Raji (cell line): ENCODE data around the gene CACNA2D1.

Source experiments
- POLR2A ChIP-seq: IDR thresholded peaks from 2 replicates; pipeline ENCODE4 v1.6.1; 2011; ENCODE audit warnings: low read depth, low read length, control low read depth; ENCODE audit not compliant: insufficient read depth

The CACNA2D1 gene

DNA sequence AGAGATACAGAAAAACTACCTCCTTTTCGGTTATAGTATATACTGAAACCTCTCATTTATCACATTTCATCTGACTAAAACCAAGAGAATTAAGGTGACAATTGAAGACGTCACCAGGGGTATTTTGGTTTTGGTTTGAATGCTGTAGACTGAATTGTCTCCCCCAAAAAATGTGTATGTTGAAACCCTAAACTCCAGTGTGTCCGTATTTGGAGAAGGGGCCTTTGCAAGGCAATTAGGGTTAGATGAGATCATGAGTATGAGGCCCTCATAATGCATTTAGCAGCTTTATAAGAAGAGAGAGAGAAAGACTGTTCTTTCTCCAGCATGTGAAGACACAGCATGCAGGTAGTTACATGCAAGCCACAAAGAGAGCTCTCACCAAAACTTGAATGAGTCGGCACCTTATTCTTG, 59.5 kb downstream of the CACNA2D1 start:
- no peak for TF ChIP-seq POLR2A

DNA sequence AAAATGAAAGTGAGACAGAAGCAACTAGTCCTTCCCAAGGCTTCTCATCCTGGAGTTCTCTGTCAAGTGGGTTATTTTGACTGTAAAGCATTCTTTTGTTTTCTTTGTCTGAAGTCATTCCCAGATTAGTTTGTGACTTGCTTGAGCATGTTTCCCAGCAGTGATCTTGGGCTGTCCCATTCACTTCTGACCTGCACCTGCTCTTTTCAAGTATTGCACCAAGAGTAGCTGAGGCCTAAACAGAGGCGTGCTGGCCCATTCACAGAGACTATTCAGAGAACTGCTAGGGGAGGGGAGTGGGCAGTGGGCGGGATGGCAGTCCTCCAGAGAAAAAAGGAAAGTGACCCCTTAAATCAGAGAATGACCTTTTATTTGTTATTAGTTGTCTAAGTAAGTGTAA, 61.3 kb downstream of the CACNA2D1 start:
- TF ChIP-seq POLR2A: no peak

DNA sequence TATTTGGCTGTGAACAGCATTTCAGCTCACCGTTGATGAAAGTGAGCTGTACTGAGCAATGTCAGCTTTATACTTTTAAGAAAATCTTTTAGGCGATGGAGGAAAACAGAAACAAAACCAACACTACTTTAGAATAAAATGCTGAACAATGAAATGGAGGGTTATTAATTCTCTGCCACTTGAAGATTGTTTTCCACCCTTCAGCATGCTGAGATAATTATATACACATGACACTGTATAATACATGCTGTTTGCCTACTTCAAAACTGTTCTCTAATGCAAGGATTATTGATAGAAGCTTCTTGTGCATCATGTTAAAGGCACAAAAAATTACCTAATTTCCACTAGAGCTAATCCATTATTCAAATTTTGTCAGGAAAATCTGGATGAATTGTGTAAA, 66.8 kb downstream of the CACNA2D1 start:
- no peak for TF ChIP-seq POLR2A

DNA sequence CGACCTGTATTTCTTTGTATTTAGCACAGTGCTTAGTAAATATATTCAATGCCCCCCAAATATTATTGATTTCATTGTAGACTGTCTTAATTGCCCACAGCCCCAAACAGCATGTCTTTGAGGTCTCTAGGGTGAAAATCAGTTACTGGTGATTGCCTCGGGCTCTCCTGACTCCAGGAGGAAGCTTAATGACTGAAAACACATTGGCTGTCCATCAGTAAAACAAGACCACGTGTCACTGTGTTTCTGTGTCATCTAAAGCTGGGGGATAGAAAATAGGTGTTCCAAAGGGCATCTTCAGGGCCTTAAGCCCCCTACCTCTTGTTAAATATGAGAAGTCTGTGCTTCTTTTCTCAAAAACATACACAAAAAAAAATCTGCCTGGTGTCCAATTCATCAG, 67.9 kb downstream of the CACNA2D1 start:
- no peak for TF ChIP-seq POLR2A

- no peak for TF ChIP-seq POLR2A
Measured at GRCh38 chr7:82375129-82375528, 68.4 kb downstream of the CACNA2D1 start.

DNA sequence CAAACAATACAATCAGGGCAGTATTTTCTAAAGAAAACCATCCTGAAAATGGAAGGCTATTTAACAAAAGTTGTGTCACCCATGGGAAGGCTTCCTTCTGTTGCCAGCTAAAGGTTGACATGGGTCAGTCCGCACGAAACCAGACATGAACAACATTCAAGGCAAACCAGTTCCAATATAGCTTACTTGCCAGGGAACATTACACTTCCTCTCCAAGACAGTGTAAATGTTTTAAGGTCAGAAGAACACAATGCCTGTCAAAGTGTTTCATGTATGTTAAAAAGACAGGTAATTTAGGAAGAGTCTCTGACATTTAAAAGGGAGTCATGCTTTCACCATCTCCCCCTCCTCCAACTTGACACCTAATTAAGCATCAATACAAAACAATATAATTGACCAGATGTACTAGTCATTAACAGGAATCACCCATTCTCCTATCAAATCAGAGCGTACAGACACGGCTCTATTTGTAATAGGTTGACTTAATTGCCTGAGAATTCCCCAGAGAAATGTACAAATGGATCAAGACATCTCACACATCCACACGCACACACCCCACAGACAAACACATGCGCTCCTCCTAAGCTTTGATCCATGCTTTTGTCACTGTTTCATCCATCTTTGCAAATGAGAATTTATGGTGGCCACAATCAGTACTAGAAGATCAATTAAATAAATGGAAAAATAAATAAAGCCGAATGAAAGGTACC, 69.5 kb downstream of the CACNA2D1 start:
- TF ChIP-seq POLR2A: no peak

- TF ChIP-seq POLR2A: no peak
Measured at GRCh38 chr7:82364671-82365070, 78.9 kb downstream of the CACNA2D1 start.

DNA sequence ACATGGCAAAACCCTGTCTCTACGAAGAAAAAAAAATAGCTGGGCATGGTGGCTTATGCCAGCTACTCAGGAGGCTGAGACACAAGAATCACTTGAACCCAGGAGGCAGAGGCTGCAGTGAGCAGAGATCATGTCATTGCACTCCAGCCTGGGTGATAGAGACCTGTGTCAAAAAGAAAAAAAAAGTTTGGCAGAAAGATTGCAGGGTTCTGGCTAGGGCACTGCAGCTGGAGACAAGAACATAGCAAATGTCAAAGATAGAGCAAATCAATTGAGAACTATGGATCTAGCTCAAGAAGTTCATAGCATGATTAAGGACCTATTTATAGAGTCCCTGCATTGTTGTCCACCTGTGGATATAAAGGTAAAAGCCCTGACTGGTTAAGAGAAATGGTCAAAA, 79.5 kb downstream of the CACNA2D1 start:
- no peak for TF ChIP-seq POLR2A

DNA sequence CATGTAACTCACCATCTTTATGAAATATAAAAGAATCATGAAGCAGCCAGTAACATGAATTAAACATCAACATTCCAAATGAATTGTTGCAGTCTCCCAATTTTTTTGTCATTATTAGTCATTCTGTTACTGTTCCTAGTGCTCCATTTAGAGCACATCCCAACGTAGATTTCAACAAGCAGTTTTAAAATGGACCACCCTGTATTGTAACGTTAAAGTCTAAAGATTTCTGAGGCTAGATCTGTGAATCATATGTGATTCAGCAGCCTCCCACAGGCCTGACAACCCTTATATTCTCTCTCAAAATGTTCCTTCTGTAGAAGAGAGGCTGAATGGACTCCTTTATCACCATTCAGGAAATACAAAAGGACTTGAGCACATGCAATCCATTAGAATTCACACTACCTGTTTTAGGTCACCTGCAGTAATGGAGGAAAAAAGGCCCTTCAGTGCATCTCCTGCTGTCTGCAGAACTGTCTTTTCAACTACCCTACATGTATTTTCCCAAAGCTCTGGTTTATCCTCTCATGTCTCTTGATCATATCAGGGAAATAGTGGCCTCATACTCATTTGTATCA, 81.4 kb downstream of the CACNA2D1 start:
- TF ChIP-seq POLR2A: no peak

- no peak for TF ChIP-seq POLR2A
Measured at GRCh38 chr7:82360591-82361368, 82.8 kb downstream of the CACNA2D1 start.

GRCh38 chr7:82359426-82359825, 84.2 kb downstream of the CACNA2D1 start:
- TF ChIP-seq POLR2A: no peak

DNA sequence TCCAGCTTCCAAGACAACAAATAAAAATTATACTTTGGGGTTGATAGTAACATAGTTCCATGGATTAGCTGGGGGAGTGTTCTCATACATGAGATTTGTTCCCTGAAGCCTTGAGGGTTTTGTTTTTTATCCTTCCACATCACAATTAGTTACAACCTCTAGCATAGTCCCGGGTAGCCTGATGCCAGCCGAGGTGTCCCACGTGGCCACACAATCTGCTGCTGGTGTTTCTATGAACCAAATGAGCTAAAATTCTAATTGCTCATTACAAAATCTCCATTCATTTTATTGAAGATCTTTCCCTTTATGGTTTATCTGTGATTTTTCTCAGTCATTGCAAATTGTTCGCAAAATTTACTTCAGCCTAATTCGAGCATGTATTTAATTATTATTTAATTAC, 84.7 kb downstream of the CACNA2D1 start:
- TF ChIP-seq POLR2A: no peak

- TF ChIP-seq POLR2A: no peak
Measured at GRCh38 chr7:82358009-82358578, 85.5 kb downstream of the CACNA2D1 start.

DNA sequence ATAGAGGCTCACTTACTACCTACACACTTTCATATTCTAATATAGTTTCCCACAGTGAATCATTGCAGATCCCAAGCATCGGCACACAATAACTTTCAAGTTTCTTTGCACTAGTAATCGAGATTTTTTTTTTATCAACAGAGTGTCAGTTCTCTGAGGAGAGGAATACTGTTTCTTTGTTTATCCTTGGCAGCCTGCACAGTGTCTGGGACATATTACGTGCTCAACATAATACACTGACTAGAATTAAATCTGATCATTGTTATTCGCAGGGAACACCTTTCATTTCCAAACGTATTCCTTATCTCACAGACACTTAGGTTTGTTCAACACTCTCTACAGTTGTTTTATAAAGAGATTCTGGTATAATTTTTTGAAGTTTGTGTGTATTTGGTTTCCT, 95.3 kb downstream of the CACNA2D1 start:
- no peak for TF ChIP-seq POLR2A

DNA sequence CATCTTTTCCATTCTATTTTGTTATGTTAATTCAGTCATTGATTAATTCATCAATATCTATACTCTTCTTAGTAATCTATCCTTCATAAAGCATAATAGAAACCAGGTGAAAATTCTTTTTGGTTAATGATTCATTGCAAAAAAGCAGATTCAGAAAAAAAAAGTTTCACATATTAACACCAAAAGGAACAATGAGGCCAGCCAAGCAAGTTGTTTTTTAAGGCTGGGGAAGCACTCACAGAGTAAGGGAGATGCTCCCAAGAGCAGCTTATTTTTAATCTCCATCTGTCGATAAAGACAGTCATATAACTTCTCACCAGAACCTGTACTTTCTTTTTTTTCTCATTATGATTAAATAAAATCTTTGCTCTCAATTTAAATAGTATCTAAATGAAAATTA, 95.8 kb downstream of the CACNA2D1 start:
- no peak for TF ChIP-seq POLR2A

DNA sequence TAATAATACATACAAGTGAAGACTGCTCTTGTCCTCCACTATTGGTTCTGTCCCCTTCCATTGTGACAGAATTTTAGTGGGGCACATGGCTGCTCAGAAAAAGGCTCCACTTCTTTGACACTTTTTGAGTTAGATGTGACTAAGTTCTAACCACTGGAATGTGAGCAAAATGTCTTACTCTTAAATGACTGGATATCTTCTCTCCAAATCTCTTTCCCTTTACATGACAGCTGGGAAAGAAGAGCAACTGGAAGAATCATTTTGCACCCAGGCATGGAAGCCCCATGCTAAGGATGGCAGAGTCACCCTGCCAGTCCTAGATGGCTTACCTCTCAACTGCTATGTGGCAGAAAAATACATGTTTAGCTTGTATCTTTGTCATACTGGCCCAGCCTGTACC, 97.7 kb downstream of the CACNA2D1 start:
- TF ChIP-seq POLR2A: no peak
